Activated CD4-positive, alpha-beta T cell treated with anti-CD3 and anti-CD28 coated beads for 36 hours (primary cell): Measurements from ENCODE around the gene ADAMTS17. TPM values are rescaled to one million over a fixed set of nuclear protein-coding genes. Genes with fewer than 3 reads are reported as not detected.

ENCODE experiments used
- ATAC-seq: fragments of 200-7000 bp; cut with Tn5 transposase; one replicate; pipeline ENCODE4 v1.10.0; 2021; ENCODE audit warnings: mild to moderate bottlenecking, moderate library complexity
- CTCF ChIA-PET: fragments of 350-600 bp; sonication (Branson Sonifier 250); formaldehyde crosslinking; loops from one replicate; lab custom pipeline; 2021; ENCODE audit warnings: antibody characterized with exemption; lab: Charles Lee
- POLR2A ChIA-PET: fragments of 350-600 bp; sonication (Branson Sonifier 250); formaldehyde crosslinking; loops from one replicate; lab custom pipeline; 2021; ENCODE audit warnings: antibody characterized with exemption, inconsistent platforms; lab: Charles Lee
- DNase-seq: peaks from one replicate; pipeline ENCODE4 v3.0.0-alpha.2; 2020
- H3K27ac Mint-ChIP-seq: one replicate; pipeline ENCODE4 v1.8.0; 2021; ENCODE audit warnings: mixed read lengths
- H3K27me3 Mint-ChIP-seq: one replicate; pipeline ENCODE4 v1.8.0; 2021; ENCODE audit warnings: mixed read lengths
- H3K36me3 Mint-ChIP-seq: one replicate; pipeline ENCODE4 v1.8.0; 2021; ENCODE audit warnings: low read depth, mixed read lengths
- H3K4me1 Mint-ChIP-seq: one replicate; pipeline ENCODE4 v1.8.0; 2021; ENCODE audit warnings: mixed read lengths
- H3K4me3 Mint-ChIP-seq: one replicate; pipeline ENCODE4 v1.8.0; 2021; ENCODE audit warnings: mild to moderate bottlenecking, moderate library complexity, mixed read lengths
- H3K9me3 Mint-ChIP-seq: one replicate; pipeline ENCODE4 v1.8.0; 2021; ENCODE audit warnings: low read depth, mixed read lengths
- intact Hi-C, 2 experiments: fragments of 100-400 bp; cut with DNase I in 1 of 2; cut with micrococcal nuclease in 1 of 2; formaldehyde crosslinking; loops; one replicate each; pipeline versions ENCODE4 v1.14.2 to v1.15.1; 2022 to 2024; cut with DNase I, micrococcal nuclease
- total RNA-seq, 2 experiments: library from RNA; stranded (reverse); gene quantifications; one replicate each; pipeline ENCODE4 v1.2.3, GENCODE V29; 2021

The ADAMTS17 gene
- total RNA-seq, 2 experiments from 2014 or later = 0.49 to 0.57 TPM

- intact Hi-C loops = no loop called here
- no peak overlapping the region for H3K27ac Mint-ChIP-seq
- H3K4me1 Mint-ChIP-seq = no peaks in the 10 kb centered on the region
- ATAC-seq (no peak), DNase-seq (no peak)
- ChIA-PET POLR2A (no interaction called here), CTCF (no interaction called here)
- no peak overlapping the region for H3K4me3 Mint-ChIP-seq
- no peaks in the 10 kb centered on the region for H3K27me3 Mint-ChIP-seq
- peaks cover 4% of the 10 kb centered on the region for H3K9me3 Mint-ChIP-seq
- H3K36me3 Mint-ChIP-seq = peaks cover 13% of the 10 kb centered on the region
Measured at GRCh38 chr15:100154338-100154737, 187.4 kb downstream of the ADAMTS17 start.

- Mint-ChIP-seq H3K27ac (no peak overlapping the region), H3K4me3 (no peak overlapping the region), H3K27me3 (no peaks in the 10 kb centered on the region), H3K36me3 (peaks cover 25% of the 10 kb centered on the region), H3K9me3 (peaks cover 19% of the 10 kb centered on the region), H3K4me1 (no peaks in the 10 kb centered on the region)
- DNase-seq (no peak), ATAC-seq (no peak)
- ChIA-PET CTCF (no interaction called here), POLR2A (no interaction called here)
- intact Hi-C loops = no loop called here
Measured at GRCh38 chr15:100152463-100152862, 189.3 kb downstream of the ADAMTS17 start.

- H3K36me3 Mint-ChIP-seq = peaks cover 32% of the 10 kb centered on the region
- intact Hi-C loops = no loop called here
- H3K9me3 Mint-ChIP-seq = peaks cover 24% of the 10 kb centered on the region
- no peaks in the 10 kb centered on the region for H3K27me3 Mint-ChIP-seq
- ChIA-PET POLR2A (no interaction called here), CTCF (no interaction called here)
- no peak overlapping the region for H3K27ac Mint-ChIP-seq
- DNase-seq (no peak), ATAC-seq (no peak)
- H3K4me3 Mint-ChIP-seq = no peak overlapping the region
- no peaks in the 10 kb centered on the region for H3K4me1 Mint-ChIP-seq
Measured at GRCh38 chr15:100150906-100151305, 190.9 kb downstream of the ADAMTS17 start.

- ATAC-seq (no peak), DNase-seq (no peak)
- Mint-ChIP-seq H3K9me3 (peaks cover 24% of the 10 kb centered on the region), H3K4me1 (no peaks in the 10 kb centered on the region), H3K27me3 (no peaks in the 10 kb centered on the region), H3K27ac (no peak overlapping the region), H3K36me3 (peaks cover 32% of the 10 kb centered on the region), H3K4me3 (no peak overlapping the region)
- ChIA-PET CTCF (no interaction called here), POLR2A (no interaction called here)
- intact Hi-C loops = no loop called here
Measured at GRCh38 chr15:100147828-100148227, 193.9 kb downstream of the ADAMTS17 start.

GRCh38 chr15:100143378-100143777 lies 198.4 kb downstream of the ADAMTS17 start:
- ChIA-PET CTCF (interaction anchor here (0.9 to 1.2 kb wide), 2 partner anchors 34 to 196 kb away, joined by 3 read pairs; no protein-coding TSS in a partner anchor), POLR2A (no interaction called here)
- intact Hi-C loops = no loop called here
- Mint-ChIP-seq H3K9me3 (peaks cover 10% of the 10 kb centered on the region), H3K4me3 (no peak overlapping the region), H3K36me3 (peaks cover 11% of the 10 kb centered on the region), H3K27me3 (no peaks in the 10 kb centered on the region), H3K27ac (no peak overlapping the region), H3K4me1 (peaks cover 9% of the 10 kb centered on the region)
- DNase-seq = no peak
- no peak for ATAC-seq

- Mint-ChIP-seq H3K36me3 (peaks cover 3% of the 10 kb centered on the region), H3K4me1 (peaks cover 9% of the 10 kb centered on the region), H3K27ac (no peak overlapping the region), H3K27me3 (no peaks in the 10 kb centered on the region), H3K9me3 (no peaks in the 10 kb centered on the region), H3K4me3 (no peak overlapping the region)
- ChIA-PET POLR2A (no interaction called here), CTCF (interaction anchor here (0.5 to 0.7 kb wide), 2 partner anchors 121 to 198 kb away, joined by 3 read pairs; no protein-coding TSS in a partner anchor)
- ATAC-seq = peak; percentile 26
- intact Hi-C loops = no loop called here
- no peak for DNase-seq
Measured at GRCh38 chr15:100141311-100142001, 200.3 kb downstream of the ADAMTS17 start.

- no peak for ATAC-seq
- no peak overlapping the region for H3K27ac Mint-ChIP-seq
- no peak overlapping the region for H3K4me3 Mint-ChIP-seq
- ChIA-PET POLR2A (no interaction called here), CTCF (interaction anchor here (0.5 to 0.7 kb wide), 2 partner anchors 122 to 197 kb away, joined by 3 read pairs; no protein-coding TSS in a partner anchor)
- intact Hi-C loops = no loop called here
- no peaks in the 10 kb centered on the region for H3K9me3 Mint-ChIP-seq
- H3K36me3 Mint-ChIP-seq = peaks cover under 1% of the 10 kb centered on the region
- H3K4me1 Mint-ChIP-seq = peaks cover 9% of the 10 kb centered on the region
- DNase-seq = no peak
- H3K27me3 Mint-ChIP-seq = no peaks in the 10 kb centered on the region
Measured at GRCh38 chr15:100140527-100141308, 201.1 kb downstream of the ADAMTS17 start.

GRCh38 chr15:100134586-100134985 lies 207.2 kb downstream of the ADAMTS17 start:
- ATAC-seq (no peak), DNase-seq (no peak)
- Mint-ChIP-seq H3K27me3 (no peaks in the 10 kb centered on the region), H3K4me1 (no peaks in the 10 kb centered on the region), H3K27ac (no peak overlapping the region), H3K9me3 (no peaks in the 10 kb centered on the region), H3K36me3 (peaks cover 2% of the 10 kb centered on the region), H3K4me3 (no peak overlapping the region)
- ChIA-PET POLR2A (no interaction called here), CTCF (interaction anchor here (0.8 to 1.4 kb wide), 3 partner anchors 105 to 204 kb away, joined by 3 to 4 read pairs (median 3); no protein-coding TSS in a partner anchor)
- intact Hi-C loops = no loop called here

GRCh38 chr15:100134089-100134583 lies 207.6 kb downstream of the ADAMTS17 start:
- ATAC-seq (no peak), DNase-seq (no peak)
- H3K36me3 Mint-ChIP-seq = peaks cover 2% of the 10 kb centered on the region
- POLR2A ChIA-PET = no interaction called here
- H3K4me3 Mint-ChIP-seq = no peak overlapping the region
- intact Hi-C loops = no loop called here
- H3K27ac Mint-ChIP-seq = no peak overlapping the region
- CTCF ChIA-PET = interaction anchor here (0.8 to 1.4 kb wide), 3 partner anchors 104 to 205 kb away, joined by 3 to 4 read pairs (median 3); no protein-coding TSS in a partner anchor
- no peaks in the 10 kb centered on the region for H3K4me1 Mint-ChIP-seq
- H3K9me3 Mint-ChIP-seq = no peaks in the 10 kb centered on the region
- H3K27me3 Mint-ChIP-seq = no peaks in the 10 kb centered on the region

GRCh38 chr15:100133001-100133400 lies 208.8 kb downstream of the ADAMTS17 start:
- no peaks in the 10 kb centered on the region for H3K9me3 Mint-ChIP-seq
- no peak overlapping the region for H3K4me3 Mint-ChIP-seq
- DNase-seq (peak; percentile 11), ATAC-seq (no peak)
- ChIA-PET CTCF (no interaction called here), POLR2A (no interaction called here)
- H3K27me3 Mint-ChIP-seq = no peaks in the 10 kb centered on the region
- peaks cover 2% of the 10 kb centered on the region for H3K36me3 Mint-ChIP-seq
- intact Hi-C loops = no loop called here
- H3K4me1 Mint-ChIP-seq = no peaks in the 10 kb centered on the region
- no peak overlapping the region for H3K27ac Mint-ChIP-seq

- H3K9me3 Mint-ChIP-seq = no peaks in the 10 kb centered on the region
- no peak for ATAC-seq
- no peak overlapping the region for H3K27ac Mint-ChIP-seq
- H3K4me3 Mint-ChIP-seq = no peak overlapping the region
- H3K4me1 Mint-ChIP-seq = no peaks in the 10 kb centered on the region
- ChIA-PET POLR2A (no interaction called here), CTCF (interaction anchor here (1.1 kb wide), 1 partner anchor 21 kb away, joined by 3 read pairs; no protein-coding TSS in a partner anchor)
- intact Hi-C loops = no loop called here
- no peaks in the 10 kb centered on the region for H3K27me3 Mint-ChIP-seq
- peaks cover 2% of the 10 kb centered on the region for H3K36me3 Mint-ChIP-seq
- DNase-seq = no peak
Measured at GRCh38 chr15:100132309-100132708, 209.5 kb downstream of the ADAMTS17 start.
